Psoas muscle (tissue), 8 donors: ENCODE measurements around the gene TPGS2. TPM values are rescaled to one million over a fixed set of nuclear protein-coding genes. Genes with fewer than 3 reads are reported as not detected.

ENCODE experiments used
- ATAC-seq, 4 donors: fragments of 200-7000 bp; cut with Tn5 transposase; one replicate each; pipeline ENCODE4 v1.9.1; 2020; ENCODE audit warnings: moderate library complexity in 3 of 4, mild to moderate bottlenecking in 2 of 4
- DNase-seq, 2 donors: peaks; one replicate each; pipeline ENCODE4 v3.0.0-alpha.2; 2020
- H3K27ac ChIP-seq: fragments of 200-600 bp; one replicate; pipeline ENCODE4 v1.8.0; 2022
- H3K27me3 ChIP-seq, 3 donors: fragments of 200-600 bp in 1 of 3; one replicate each; pipeline versions ENCODE4 v1.6.1 to v1.8.0; 2013 to 2022; ENCODE audit warnings: low read length in 2 of 3, mild to moderate bottlenecking in 2 of 3, moderate library complexity in 1 of 3; ENCODE audit not compliant: insufficient read depth in 3 of 3
- H3K36me3 ChIP-seq, 2 donors: fragments of 200-600 bp in 1 of 2; one replicate each; pipeline versions ENCODE4 v1.6.1 to v1.8.0; 2013 to 2022; ENCODE audit warnings: low read depth in 1 of 2, mild to moderate bottlenecking in 1 of 2, moderate library complexity in 1 of 2; ENCODE audit not compliant: insufficient read depth in 1 of 2
- H3K4me1 ChIP-seq: fragments of 200-600 bp; one replicate; pipeline ENCODE4 v1.8.0; 2022
- H3K4me3 ChIP-seq: fragments of 200-600 bp; one replicate; pipeline ENCODE4 v1.8.0; 2022; ENCODE audit warnings: mild to moderate bottlenecking
- H3K9me3 ChIP-seq: fragments of 200-600 bp; one replicate; pipeline ENCODE4 v1.8.0; 2022
- CTCF ChIP-seq: fragments of 200-600 bp; IDR thresholded peaks from one replicate; pipeline ENCODE4 v1.8.0; 2022; ENCODE audit warnings: antibody characterized with exemption
- WGBS, 3 donors: extraction: QIAGEN DNeasy Blood & Tissue Kit; methylation state at CpG; one replicate each; pipeline versions ENCODE4 v1.1.6 to v1.1.7; 2013; 5-methylcytosine and 5-hydroxymethylcytosine counted together
- intact Hi-C, 2 donors: fragments of 100-400 bp; cut with DNase I; formaldehyde crosslinking; loops; one replicate each; pipeline versions ENCODE4 v1.11.0 to v1.14.2; 2022
- polyA plus RNA-seq, 3 donors: library from polyadenylated mRNA; stranded (reverse); fragments of 200-250 nt; gene quantifications; one replicate each; pipeline ENCODE4 v1.2.3, GENCODE V29; 2013
- total RNA-seq, 4 donors: library from RNA; stranded (reverse); fragmentation: NEBNext Ultra II Directional in 2 of 4; extraction: Animal tissue kit (Norgen Biotek cat#: 25700) in 2 of 4; gene quantifications; one replicate each; pipeline versions ENCODE4 v1.2.1 to v1.2.4, GENCODE V29; 2021 to 2023
- donor health status: healthy with polysubstance abuse.
- donor health status: DM: no; HTN: no; CAD: no; lungs with moderate emphysema.
- donor health status: Bipolar disorder and iron deficiency.
- donor health status: healthy.
- donor health status: DM: yes; HTN: yes; CAD: no.
- donor health status: DM: no; HTN: no; CAD: no.
- donor health status: DM: no; HTN: no; CAD: no.
- donor health status: DM: yes; HTN: yes; CAD: no.

TPGS2 gene
- total and polyA plus RNA-seq, 7 donors = 8.8 to 17.7 (median 13.5) TPM

DNA sequence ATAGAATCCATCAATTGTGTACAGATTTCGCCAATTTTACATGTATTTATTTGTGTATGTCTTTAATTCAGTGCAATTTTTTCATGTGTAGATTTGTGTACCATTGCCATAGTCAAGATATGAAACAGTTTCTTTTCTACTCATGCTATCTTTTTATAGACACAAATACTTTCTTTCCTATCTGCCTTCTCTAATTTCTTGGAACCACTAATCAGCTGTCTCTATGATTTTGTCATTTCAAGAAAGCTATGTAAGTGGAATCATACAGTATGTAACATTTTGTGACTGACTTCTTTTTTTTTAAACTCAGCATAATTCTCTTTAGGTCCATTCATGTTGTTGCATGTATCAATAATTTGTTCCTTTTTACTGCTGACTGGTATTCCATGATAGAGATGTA lies 33.4 kb upstream of the TPGS2 start:
- Histone ChIP-seq H3K27ac (no peak overlapping the region), H3K36me3 (no peaks in the 10 kb centered on the region), H3K27me3 (no peaks in the 10 kb centered on the region), H3K9me3 (no peaks in the 10 kb centered on the region), H3K4me3 (no peak overlapping the region), H3K4me1 (no peaks in the 10 kb centered on the region)
- DNase-seq (no peak), ATAC-seq (no peak)
- 96 to 98% (median 98%) methylated on average over 1 of the region's 1 CpG for WGBS, 3 donors
- intact Hi-C loops = no loop called here
- TF ChIP-seq CTCF = no peak

- ATAC-seq (no peak), DNase-seq (no peak)
- WGBS, 3 donors = 38 to 48% (median 42%) methylated on average over 1 of the region's 1 CpG
- Histone ChIP-seq H3K9me3 (peaks cover 1% of the 10 kb centered on the region), H3K27me3 (no peaks in the 10 kb centered on the region), H3K4me3 (no peak overlapping the region), H3K36me3 (no peaks in the 10 kb centered on the region), H3K27ac (no peak overlapping the region), H3K4me1 (no peaks in the 10 kb centered on the region)
- intact Hi-C loops = no loop called here
- no peak for TF ChIP-seq CTCF
These were observed 28.0 kb upstream of the TPGS2 start for GRCh38 chr18:36856815-36857214.

GRCh38 chr18:36851202-36851590 lies 22.4 kb upstream of the TPGS2 start:
- intact Hi-C loops = no loop called here
- ATAC-seq (no peak), DNase-seq (no peak)
- no peak overlapping the region for H3K27ac ChIP-seq
- H3K27me3 ChIP-seq = no peaks in the 10 kb centered on the region
- no peak overlapping the region for H3K4me3 ChIP-seq
- TF ChIP-seq CTCF = no peak
- WGBS, 3 donors = 78 to 89% (median 80%) methylated on average over 2 of the region's 2 CpGs
- H3K36me3 ChIP-seq = no peaks in the 10 kb centered on the region
- H3K4me1 ChIP-seq = no peaks in the 10 kb centered on the region
- peaks cover 5% of the 10 kb centered on the region for H3K9me3 ChIP-seq

GRCh38 chr18:36850527-36851201 lies 21.9 kb upstream of the TPGS2 start:
- DNase-seq (no peak), ATAC-seq (peak; percentile 82 to 93 (median 90))
- H3K9me3 ChIP-seq = peaks cover 5% of the 10 kb centered on the region
- no peaks in the 10 kb centered on the region for H3K36me3 ChIP-seq
- no peaks in the 10 kb centered on the region for H3K27me3 ChIP-seq
- no peak overlapping the region for H3K4me3 ChIP-seq
- no peak overlapping the region for H3K27ac ChIP-seq
- 84 to 87% (median 84%) methylated on average over 1 of the region's 1 CpG for WGBS, 3 donors
- no peaks in the 10 kb centered on the region for H3K4me1 ChIP-seq
- intact Hi-C loops = no loop called here
- no peak for TF ChIP-seq CTCF
